ENCODE data around the gene DTNA. TPM values are rescaled to one million over a fixed set of nuclear protein-coding genes. Genes with fewer than 3 reads are reported as not detected.

The DTNA gene
- total RNA-seq, 1 experiment from 2014 or later, result 9.6 TPM

- no peak for TF ChIP-seq ZBTB33 (IDR thresholded peaks at IDR 0.05; ENCODE audit: extremely low read depth, insufficient replicate concordance, low read length)
Observed at GRCh38 chr18:34702814-34703213, 7.3 kb upstream of the DTNA start (continued).

- Histone ChIP-seq H3K27me3 (ENCODE audit: insufficient read depth, low read length) (no peaks in the 10 kb centered on the region), H3K9me3 (ENCODE audit: control insufficient read depth in 1 of 2, insufficient read depth in 1 of 2, low read depth in 1 of 2, low read length in 2 of 2) (no peaks in the 10 kb centered on the region), H3K9ac (ENCODE audit: low read length) (no peak overlapping the region), H3K36me3 (ENCODE audit: control insufficient read depth in 1 of 2, insufficient read depth in 2 of 2, low read length in 2 of 2) (no peaks in the 10 kb centered on the region), H3K79me2 (ENCODE audit: insufficient read depth, low read length) (no peaks in the 10 kb centered on the region), H3K27ac (ENCODE audit: low read depth, low read length) (no peak overlapping the region), H3K4me1 (ENCODE audit: control insufficient read depth in 1 of 2, insufficient read depth in 2 of 2, low read length in 2 of 2) (peaks cover 16 to 19% of the 10 kb centered on the region in 2 experiments), H3K4me2 (ENCODE audit: low read length) (no peak overlapping the region), H3K9me2 (ENCODE audit: insufficient read depth) (no peaks in the 10 kb centered on the region), H3K4me3 (replicated peaks in 1 of 2; ENCODE audit: low read depth in 1 of 2, low read length in 2 of 2) (no peak overlapping the region), H2AFZ (ENCODE audit: low read depth, low read length, poor library complexity, severe bottlenecking) (no peak overlapping the region), H4K20me1 (ENCODE audit: insufficient read depth) (no peaks in the 10 kb centered on the region)
- POLR2A ChIA-PET, result no interaction called here
- DNase-seq (ENCODE audit: low read depth, low spot score), result no peak
- ATAC-seq, result no peak
- BruUV-seq (replicated peaks), result no TSS peak
- RAD21 ChIA-PET (ENCODE audit: low non-redundant PET in 1 of 2, low total read pairs in 2 of 2, uncharacterized antibody in 2 of 2, unreplicated experiment in 2 of 2), result no interaction called here
- intact Hi-C loops (cut with micrococcal nuclease), result no loop called here
- CTCF ChIA-PET, result no interaction called here
- TF ChIP-seq TCF7L2 (IDR thresholded peaks at IDR 0.05; ENCODE audit: borderline replicate concordance, extremely low read depth, insufficient read depth, insufficient read length), result no peak
- no peak for TF ChIP-seq CBX3 (IDR thresholded peaks at IDR 0.05; ENCODE audit: low read depth)
- TF ChIP-seq EZH2phosphoT487 (IDR thresholded peaks at IDR 0.05; ENCODE audit: borderline replicate concordance), result no peak
- no peak for TF ChIP-seq RAD21 (IDR thresholded peaks at IDR 0.05; ENCODE audit: low read depth)
- no peak for TF ChIP-seq SIN3A (IDR thresholded peaks at IDR 0.05; ENCODE audit: low read depth)
- TF ChIP-seq ZNF274 (IDR thresholded peaks at IDR 0.05; ENCODE audit: low read depth, low read length), result no peak
- TF ChIP-seq POLR2A (IDR thresholded peaks at IDR 0.05; ENCODE audit: borderline replicate concordance, extremely low read depth, insufficient read depth, insufficient read length), result no peak
- TF ChIP-seq ATF3 (IDR thresholded peaks at IDR 0.05), result no peak
- no peak for TF ChIP-seq YY1 (IDR thresholded peaks at IDR 0.05; ENCODE audit: extremely low read depth, insufficient replicate concordance, low read depth, low read length)
- TF ChIP-seq MAX (IDR thresholded peaks at IDR 0.05), result no peak
- no peak for TF ChIP-seq CEBPB (IDR thresholded peaks at IDR 0.05; ENCODE audit: low read depth)
Observed at GRCh38 chr18:34704074-34704473, 6.0 kb upstream of the DTNA start.

Data from HCT116 (cell line).